Measurements from ENCODE around the gene PTPRT. TPM values are rescaled to one million over a fixed set of nuclear protein-coding genes. Genes with fewer than 3 reads are reported as not detected.
A peak's percentile ranks its signal among the peaks of the same experiment; 100 is the strongest.

PTPRT gene
- total and polyA plus RNA-seq, 2 of the 4 experiments (the other 2 are of a cell fraction): not detected

DNA sequence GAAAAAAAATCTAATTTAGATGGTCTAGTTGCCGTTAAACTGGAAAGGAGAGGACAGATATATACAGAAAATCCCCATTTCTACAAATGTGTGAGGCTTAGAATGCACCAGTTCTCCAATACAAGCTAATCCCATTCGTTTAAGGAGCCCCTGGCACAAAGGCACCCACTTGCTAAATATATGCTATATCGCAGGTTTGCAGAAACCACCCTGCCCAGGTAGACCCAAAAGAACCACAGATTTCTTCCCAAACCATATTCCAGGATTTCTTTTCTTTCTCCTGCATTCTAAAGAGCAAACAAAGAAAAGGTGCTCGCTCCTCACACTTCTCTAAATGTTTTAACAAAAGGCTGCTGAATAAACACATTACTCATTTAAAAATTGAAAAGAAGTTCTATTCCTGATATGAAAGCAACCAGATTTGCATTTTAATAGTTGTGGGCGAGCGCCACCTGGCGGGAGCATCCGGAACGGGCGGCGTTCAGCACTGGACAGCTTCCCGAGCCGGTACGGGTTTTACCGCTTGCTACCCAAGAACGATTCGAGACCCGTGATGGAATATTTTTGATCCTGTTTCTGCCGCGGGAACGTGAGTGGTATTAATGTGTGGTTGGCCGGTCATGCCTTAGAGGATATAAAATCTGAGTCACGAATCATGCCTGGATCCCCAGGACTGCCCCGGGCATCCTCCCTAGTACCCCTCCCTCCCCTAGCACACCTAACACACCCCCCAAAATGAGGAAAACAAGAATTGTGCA lies 2.1 kb downstream of the PTPRT start:
- Histone ChIP-seq H3K27ac (ENCODE audit: insufficient read depth, low read length) (no peak overlapping the region), H3K9me1 (ENCODE audit: insufficient read depth, low read length) (no peaks in the 10 kb centered on the region), H2BK120ac (ENCODE audit: low read depth, low read length) (no peak overlapping the region), H3K9ac (ENCODE audit: low read depth, low read length) (no peak overlapping the region), H2BK20ac (ENCODE audit: low read depth, low read length) (no peak overlapping the region), H4K8ac (ENCODE audit: low read depth in 2 of 2, low read length in 2 of 2) (no peak overlapping the region), H3K23ac (ENCODE audit: low read depth, low read length) (no peak overlapping the region), H4K91ac (ENCODE audit: insufficient read depth, low read depth, low read length) (no peak overlapping the region), H2BK5ac (ENCODE audit: low read depth, low read length, poor library complexity, severe bottlenecking) (no peak overlapping the region), H3K14ac (replicated peaks; ENCODE audit: low read depth, low read length) (no peak overlapping the region), H4K5ac (ENCODE audit: low read depth, low read length) (no peak overlapping the region), H3K4me1 (ENCODE audit: control insufficient read depth, insufficient read depth, low read length) (no peaks in the 10 kb centered on the region), H2AK9ac (replicated peaks; ENCODE audit: low read depth, low read length, poor library complexity) (no peak overlapping the region), H2AK5ac (ENCODE audit: low read depth, low read length) (no peak overlapping the region), H3K4me3 (ENCODE audit: insufficient read depth, low read depth, low read length) (no peak overlapping the region), H3K56ac (ENCODE audit: extremely low read depth, insufficient read depth, low read length) (no peak overlapping the region), H3K18ac (ENCODE audit: low read depth, low read length) (no peak overlapping the region), H3K9me3 (ENCODE audit: control insufficient read depth, insufficient read depth, low read length) (no peaks in the 10 kb centered on the region), H3K27me3 (ENCODE audit: control insufficient read depth, insufficient read depth, low read length) (peaks cover 18% of the 10 kb centered on the region), H3K4me2 (ENCODE audit: low read depth, low read length) (no peak overlapping the region), H3K79me1 (ENCODE audit: low read depth in 1 of 2, low read length in 2 of 2) (no peaks in the 10 kb centered on the region), H4K20me1 (ENCODE audit: insufficient read depth, low read length) (no peaks in the 10 kb centered on the region), H3K36me3 (ENCODE audit: control insufficient read depth, insufficient read depth, low read length) (no peaks in the 10 kb centered on the region), H2BK15ac (ENCODE audit: low read depth, low read length) (no peak overlapping the region), H3K4ac (ENCODE audit: low read depth, low read length) (no peak overlapping the region), H2AFZ (replicated peaks; ENCODE audit: low read length, poor library complexity) (no peak overlapping the region)
- peak; percentile 44 for DNase-seq
- CTCF ChIA-PET: interaction anchor here (0.6 kb wide), 1 partner anchor 109 kb away, joined by 3 read pairs; no protein-coding TSS in a partner anchor
- WGBS, 2 experiments (ENCODE audit: extremely low coverage in 2 of 2, insufficient read length in 1 of 2): 0% methylated on average over 1 of the region's 24 CpGs; no CpG with 5 or more reads in 1 of the 2 experiments
- dilution Hi-C loops (cut with HindIII; ENCODE audit: low sequenced_read_pairs, unreplicated experiment): no loop called here
- no TSS peak for BruUV-seq (replicated peaks)
- intact Hi-C loops (cut with micrococcal nuclease): loop anchor here (1.0 to 5.0 kb wide), 3 partner anchors 220 to 1453 kb away; no protein-coding TSS in a partner anchor
- peak; percentile 85 for ATAC-seq (ENCODE audit: low read depth)
- in situ Hi-C loops (cut with MboI; ENCODE audit: low sequenced_read_pairs): no loop called here
- POLR2A ChIA-PET (ENCODE audit: unreplicated experiment): no interaction called here
- no peak for TF ChIP-seq POLR2A (IDR thresholded peaks at IDR 0.05; ENCODE audit: low read depth, low read length)
- TF ChIP-seq SMC3 (IDR thresholded peaks at IDR 0.05; ENCODE audit: low read depth, low read length): peak; percentile 66
- TF ChIP-seq RCOR1 (IDR thresholded peaks at IDR 0.05; ENCODE audit: insufficient replicate concordance, low read length): peak; percentile 51
- no peak for TF ChIP-seq FOS (IDR thresholded peaks at IDR 0.05; ENCODE audit: low read depth, low read length)
- TF ChIP-seq, protein P1, sequence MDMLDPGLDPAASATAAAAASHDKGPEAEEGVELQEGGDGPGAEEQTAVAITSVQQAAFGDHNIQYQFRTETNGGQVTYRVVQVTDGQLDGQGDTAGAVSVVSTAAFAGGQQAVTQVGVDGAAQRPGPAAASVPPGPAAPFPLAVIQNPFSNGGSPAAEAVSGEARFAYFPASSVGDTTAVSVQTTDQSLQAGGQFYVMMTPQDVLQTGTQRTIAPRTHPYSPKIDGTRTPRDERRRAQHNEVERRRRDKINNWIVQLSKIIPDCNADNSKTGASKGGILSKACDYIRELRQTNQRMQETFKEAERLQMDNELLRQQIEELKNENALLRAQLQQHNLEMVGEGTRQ (IDR thresholded peaks at IDR 0.05; ENCODE audit: low read depth, low read length): no peak
- peak; percentile 74 for TF ChIP-seq RAD21 (IDR thresholded peaks at IDR 0.05; ENCODE audit: low read length)
- TF ChIP-seq, protein P2, sequence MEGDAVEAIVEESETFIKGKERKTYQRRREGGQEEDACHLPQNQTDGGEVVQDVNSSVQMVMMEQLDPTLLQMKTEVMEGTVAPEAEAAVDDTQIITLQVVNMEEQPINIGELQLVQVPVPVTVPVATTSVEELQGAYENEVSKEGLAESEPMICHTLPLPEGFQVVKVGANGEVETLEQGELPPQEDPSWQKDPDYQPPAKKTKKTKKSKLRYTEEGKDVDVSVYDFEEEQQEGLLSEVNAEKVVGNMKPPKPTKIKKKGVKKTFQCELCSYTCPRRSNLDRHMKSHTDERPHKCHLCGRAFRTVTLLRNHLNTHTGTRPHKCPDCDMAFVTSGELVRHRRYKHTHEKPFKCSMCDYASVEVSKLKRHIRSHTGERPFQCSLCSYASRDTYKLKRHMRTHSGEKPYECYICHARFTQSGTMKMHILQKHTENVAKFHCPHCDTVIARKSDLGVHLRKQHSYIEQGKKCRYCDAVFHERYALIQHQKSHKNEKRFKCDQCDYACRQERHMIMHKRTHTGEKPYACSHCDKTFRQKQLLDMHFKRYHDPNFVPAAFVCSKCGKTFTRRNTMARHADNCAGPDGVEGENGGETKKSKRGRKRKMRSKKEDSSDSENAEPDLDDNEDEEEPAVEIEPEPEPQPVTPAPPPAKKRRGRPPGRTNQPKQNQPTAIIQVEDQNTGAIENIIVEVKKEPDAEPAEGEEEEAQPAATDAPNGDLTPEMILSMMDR (conservative IDR thresholded peaks at IDR 0.05; ENCODE audit: low read depth, low read length): peak; percentile 92
- no peak for TF ChIP-seq NFE2L2 (IDR thresholded peaks at IDR 0.05; ENCODE audit: low read depth, low read length)
- no peak for TF ChIP-seq CHD1 (IDR thresholded peaks at IDR 0.05; ENCODE audit: low read depth, low read length)
- TF ChIP-seq, protein P3, sequence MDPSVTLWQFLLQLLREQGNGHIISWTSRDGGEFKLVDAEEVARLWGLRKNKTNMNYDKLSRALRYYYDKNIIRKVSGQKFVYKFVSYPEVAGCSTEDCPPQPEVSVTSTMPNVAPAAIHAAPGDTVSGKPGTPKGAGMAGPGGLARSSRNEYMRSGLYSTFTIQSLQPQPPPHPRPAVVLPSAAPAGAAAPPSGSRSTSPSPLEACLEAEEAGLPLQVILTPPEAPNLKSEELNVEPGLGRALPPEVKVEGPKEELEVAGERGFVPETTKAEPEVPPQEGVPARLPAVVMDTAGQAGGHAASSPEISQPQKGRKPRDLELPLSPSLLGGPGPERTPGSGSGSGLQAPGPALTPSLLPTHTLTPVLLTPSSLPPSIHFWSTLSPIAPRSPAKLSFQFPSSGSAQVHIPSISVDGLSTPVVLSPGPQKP (IDR thresholded peaks at IDR 0.05; ENCODE audit: borderline replicate concordance, low read depth, low read length): no peak
- no peak for TF ChIP-seq BHLHE40 (IDR thresholded peaks at IDR 0.05; ENCODE audit: low read depth, low read length)
- TF ChIP-seq CEBPB (IDR thresholded peaks at IDR 0.05; ENCODE audit: low read depth, low read length): no peak
- TF ChIP-seq MAZ (IDR thresholded peaks at IDR 0.05; ENCODE audit: borderline replicate concordance, low read depth, low read length): no peak
- TF ChIP-seq MXI1 (IDR thresholded peaks at IDR 0.05; ENCODE audit: borderline replicate concordance, low read depth, low read length): no peak
- TF ChIP-seq MAFK (IDR thresholded peaks at IDR 0.05; ENCODE audit: low read depth, low read length): no peak

Measured in IMR-90 (cell line).